A673 (cell line): ENCODE data around the gene ALOX12B. TPM values are rescaled to one million over a fixed set of nuclear protein-coding genes. Genes with fewer than 3 reads are reported as not detected.
A peak's percentile ranks its signal among the peaks of the same experiment; 100 is the strongest.

Experiments used
- BruUV-seq: library from RNA; stranded (reverse); fragments of 400-500 nt; replicated peaks from 2 replicates; lab custom pipeline; 2021; lab: Mats Ljungman, UMichigan
- CTCF ChIA-PET: fragments of 300-600 bp; sonication (Branson Sonifier 250); formaldehyde crosslinking; loops from one replicate; lab custom pipeline; 2022; ENCODE audit warnings: antibody characterized with exemption; lab: Charles Lee
- POLR2A ChIA-PET: fragments of 300-600 bp; sonication (Branson Sonifier 250); formaldehyde crosslinking; loops from one replicate; lab custom pipeline; 2022; ENCODE audit warnings: antibody characterized with exemption; ENCODE audit not compliant: low non-redundant PET; lab: Charles Lee
- DNase-seq: peaks from one replicate; pipeline ENCODE4 v3.0.0-alpha.2; 2015; ENCODE audit warnings: low spot score
- H3K27ac ChIP-seq: fragments of 200-600 bp; sonication (generic); 2 replicates; pipeline ENCODE4 v1.5.1; 2016; ENCODE audit warnings: mixed run types, low read depth, mild to moderate bottlenecking, mixed read lengths, antibody characterized with exemption, low read length; ENCODE audit not compliant: poor library complexity, severe bottlenecking
- H3K27me3 ChIP-seq: fragments of 200-600 bp; sonication (generic); replicated peaks from 2 replicates; pipeline ENCODE4 v1.6.1; 2017; ENCODE audit warnings: mixed run types, low read depth, mild to moderate bottlenecking, mixed read lengths, antibody characterized with exemption, low read length; ENCODE audit not compliant: insufficient read depth, poor library complexity
- H3K36me3 ChIP-seq: fragments of 200-600 bp; sonication (generic); 2 replicates; pipeline ENCODE4 v1.6.1; 2016; ENCODE audit warnings: mixed run types, mild to moderate bottlenecking, mixed read lengths, antibody characterized with exemption, low read length; ENCODE audit not compliant: insufficient read depth, poor library complexity, severe bottlenecking
- H3K4me1 ChIP-seq: fragments of 200-600 bp; sonication (generic); 2 replicates; pipeline ENCODE4 v1.6.1; 2017; ENCODE audit warnings: mixed run types, mild to moderate bottlenecking, mixed read lengths, antibody characterized with exemption, low read length; ENCODE audit not compliant: insufficient read depth, poor library complexity, severe bottlenecking
- H3K4me3 ChIP-seq: fragments of 200-600 bp; sonication (generic); 2 replicates; pipeline ENCODE4 v1.5.1; 2016; ENCODE audit warnings: low read depth, mixed run types, mild to moderate bottlenecking, mixed read lengths, low read length; ENCODE audit not compliant: poor library complexity, severe bottlenecking
- H3K9me3 ChIP-seq: fragments of 200-600 bp; sonication (generic); 2 replicates; pipeline ENCODE4 v1.6.1; 2016; ENCODE audit warnings: mixed run types, low read depth, mild to moderate bottlenecking, mixed read lengths, antibody characterized with exemption, low read length; ENCODE audit not compliant: poor library complexity, severe bottlenecking
- EZH2 ChIP-seq: fragments of 200-600 bp; sonication (generic); IDR thresholded peaks from 2 replicates; pipeline ENCODE4 v1.6.1; 2017; ENCODE audit warnings: borderline replicate concordance, low read depth, mild to moderate bottlenecking, mixed read lengths, antibody characterized with exemption, low read length; ENCODE audit not compliant: poor library complexity, severe bottlenecking
- intact Hi-C: fragments of 100-400 bp; cut with micrococcal nuclease; formaldehyde crosslinking; loops from one replicate; pipeline ENCODE4 v1.10.0; 2022; ENCODE audit not compliant: unreplicated experiment
- total RNA-seq: library from RNA; stranded (reverse); gene quantifications from 2 replicates; pipeline ENCODE4 v1.2.3, GENCODE V29; 2021
- TF ChIP-seq, protein P1 (sequence below): fragments of 300-800, 200-600 bp; sonication (generic); conservative IDR thresholded peaks from 2 replicates; pipeline ENCODE4 v1.5.1; 2017; ENCODE audit warnings: low read depth, mild to moderate bottlenecking, antibody characterized with exemption, low read length, moderate library complexity, mixed read lengths

Gene ALOX12B
- total RNA-seq, 1 experiment from 2014 or later = 0.39 TPM

DNA sequence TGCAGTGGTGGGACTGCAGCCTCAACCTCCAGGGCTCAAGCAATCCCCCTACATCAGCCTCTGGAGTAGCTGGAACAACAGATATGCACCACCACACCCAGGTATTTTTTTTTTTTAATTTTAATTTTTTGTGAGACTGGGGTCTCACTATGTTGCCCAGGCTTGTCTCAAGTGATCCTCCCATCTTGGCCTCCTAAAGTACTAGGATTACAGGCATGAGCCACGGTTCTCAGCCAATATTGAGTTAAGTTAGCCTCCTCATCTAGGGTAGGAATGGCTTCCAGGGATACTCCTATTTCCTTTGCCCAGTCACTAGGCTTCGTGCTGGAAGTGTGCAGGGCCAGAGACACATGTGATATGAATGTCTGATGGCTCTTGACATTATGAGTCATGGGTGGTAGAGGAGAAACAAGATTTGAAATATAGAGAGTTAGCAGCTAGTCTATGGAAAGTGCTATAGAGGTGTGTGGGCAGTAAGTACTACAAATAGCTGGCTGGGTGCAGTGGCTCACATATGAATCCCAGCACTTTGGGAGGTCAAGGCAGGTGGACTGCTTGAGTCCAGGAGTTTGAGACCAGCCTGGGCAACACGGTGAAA, 44.4 kb upstream of the ALOX12B start:
- no peak for DNase-seq
- CTCF ChIA-PET = no interaction called here
- Histone ChIP-seq H3K4me1 (no peaks in the 10 kb centered on the region), H3K36me3 (no peaks in the 10 kb centered on the region), H3K27ac (no peak overlapping the region), H3K27me3 (no peaks in the 10 kb centered on the region), H3K4me3 (no peak overlapping the region), H3K9me3 (no peaks in the 10 kb centered on the region)
- TF ChIP-seq, protein P1, sequence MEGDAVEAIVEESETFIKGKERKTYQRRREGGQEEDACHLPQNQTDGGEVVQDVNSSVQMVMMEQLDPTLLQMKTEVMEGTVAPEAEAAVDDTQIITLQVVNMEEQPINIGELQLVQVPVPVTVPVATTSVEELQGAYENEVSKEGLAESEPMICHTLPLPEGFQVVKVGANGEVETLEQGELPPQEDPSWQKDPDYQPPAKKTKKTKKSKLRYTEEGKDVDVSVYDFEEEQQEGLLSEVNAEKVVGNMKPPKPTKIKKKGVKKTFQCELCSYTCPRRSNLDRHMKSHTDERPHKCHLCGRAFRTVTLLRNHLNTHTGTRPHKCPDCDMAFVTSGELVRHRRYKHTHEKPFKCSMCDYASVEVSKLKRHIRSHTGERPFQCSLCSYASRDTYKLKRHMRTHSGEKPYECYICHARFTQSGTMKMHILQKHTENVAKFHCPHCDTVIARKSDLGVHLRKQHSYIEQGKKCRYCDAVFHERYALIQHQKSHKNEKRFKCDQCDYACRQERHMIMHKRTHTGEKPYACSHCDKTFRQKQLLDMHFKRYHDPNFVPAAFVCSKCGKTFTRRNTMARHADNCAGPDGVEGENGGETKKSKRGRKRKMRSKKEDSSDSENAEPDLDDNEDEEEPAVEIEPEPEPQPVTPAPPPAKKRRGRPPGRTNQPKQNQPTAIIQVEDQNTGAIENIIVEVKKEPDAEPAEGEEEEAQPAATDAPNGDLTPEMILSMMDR = no peak
- no TSS peak for BruUV-seq
- POLR2A ChIA-PET = no interaction called here
- intact Hi-C loops = no loop called here

DNA sequence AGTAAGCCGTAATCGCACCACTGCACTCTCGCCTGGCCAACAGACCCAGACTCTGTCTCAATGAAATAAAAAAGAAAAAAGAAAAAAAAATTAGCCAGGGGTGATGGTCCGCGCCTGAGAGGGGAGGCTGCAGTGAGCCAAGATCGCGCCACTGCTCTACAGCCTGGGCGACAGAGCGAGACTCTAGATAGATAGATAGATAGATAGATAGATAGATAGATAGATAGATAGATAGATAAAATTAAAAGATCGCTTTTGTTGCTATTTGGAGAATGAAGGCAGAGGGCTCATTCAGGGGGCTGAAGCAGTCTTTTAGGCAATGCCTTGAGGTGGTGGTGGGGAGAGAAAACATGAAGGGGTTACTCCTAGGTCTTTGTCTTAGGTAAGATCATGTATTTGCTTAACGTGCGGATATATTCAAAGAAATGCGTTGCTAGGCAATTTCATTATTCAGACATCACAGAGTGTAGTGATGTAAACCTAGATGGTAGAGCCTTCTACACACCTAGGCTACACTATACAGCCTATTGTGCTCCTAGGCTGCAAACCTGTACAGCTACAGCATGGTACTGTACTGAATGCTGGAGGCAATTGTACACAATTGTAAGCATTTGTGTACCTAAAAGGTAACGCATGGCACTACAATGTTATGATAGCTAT, 40.7 kb upstream of the ALOX12B start:
- H3K36me3 ChIP-seq = no peaks in the 10 kb centered on the region
- ChIA-PET POLR2A (no interaction called here), CTCF (no interaction called here)
- no peak overlapping the region for H3K4me3 ChIP-seq
- H3K27me3 ChIP-seq = no peaks in the 10 kb centered on the region
- intact Hi-C loops = no loop called here
- H3K4me1 ChIP-seq = peaks cover 6% of the 10 kb centered on the region
- no peak for DNase-seq
- H3K9me3 ChIP-seq = no peaks in the 10 kb centered on the region
- no peak overlapping the region for H3K27ac ChIP-seq
- BruUV-seq = no TSS peak
- TF ChIP-seq, protein P1 = no peak
- TF ChIP-seq EZH2 = no peak

DNA sequence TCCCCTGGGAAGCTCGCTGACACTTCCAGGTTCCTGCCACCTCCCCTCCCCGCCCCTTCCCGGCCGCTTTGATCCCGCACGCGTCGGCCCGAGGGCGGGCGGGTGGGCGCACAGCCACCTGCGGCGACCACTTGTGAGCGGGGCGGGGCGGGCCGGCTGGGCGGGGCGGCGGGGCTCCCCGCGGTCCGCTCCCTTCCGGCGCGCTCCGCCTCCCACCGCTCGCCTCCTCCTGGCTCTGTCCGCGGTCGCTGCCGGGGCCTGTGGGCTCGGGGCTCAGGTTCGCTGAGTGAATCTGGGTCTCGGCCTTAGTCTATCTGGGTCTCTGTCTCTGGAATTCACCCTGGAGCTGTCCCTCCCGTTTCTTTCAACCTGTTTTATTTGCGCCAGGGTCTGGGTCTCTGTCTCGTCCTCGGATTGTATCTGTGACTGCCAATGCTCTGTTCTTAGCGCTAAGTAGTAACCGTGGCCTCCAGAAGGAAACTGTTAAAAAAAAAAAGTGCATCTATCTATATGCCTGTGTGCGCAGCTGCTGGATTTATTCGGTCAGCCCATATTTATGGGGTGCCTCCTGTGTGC, 39.1 kb upstream of the ALOX12B start:
- intact Hi-C loops = loop anchor here (1.0 kb wide), 1 partner anchor 96 kb away; no protein-coding TSS in a partner anchor
- no peaks in the 10 kb centered on the region for H3K36me3 ChIP-seq
- peak overlapping the region; percentile 58 for H3K27ac ChIP-seq
- ChIA-PET CTCF (no interaction called here), POLR2A (no interaction called here)
- H3K4me1 ChIP-seq = peaks cover 6% of the 10 kb centered on the region
- no TSS peak for BruUV-seq
- no peaks in the 10 kb centered on the region for H3K27me3 ChIP-seq
- H3K9me3 ChIP-seq = no peaks in the 10 kb centered on the region
- H3K4me3 ChIP-seq = peak overlapping the region; percentile 68
- no peak for TF ChIP-seq EZH2
- TF ChIP-seq, protein P1 = no peak
- DNase-seq = peak; percentile 74
